WTC11 (cell line): Measurements from ENCODE around the gene OR2A7. TPM values are rescaled to one million over a fixed set of nuclear protein-coding genes. Genes with fewer than 3 reads are reported as not detected.
"Not testable (repeated sequence)": the region's sequence is repeated elsewhere in the genome, so short reads cannot be mapped to it uniquely, and the experiment has no call there.

ENCODE experiments used
- ATAC-seq: fragments of 200-7000 bp; cut with Tn5 transposase; 2 replicates; pipeline ENCODE4 v1.10.0; 2021; ENCODE audit warnings: mild to moderate bottlenecking, moderate library complexity
- CTCF ChIA-PET: fragments of 300-600 bp; sonication (Branson Sonifier 250); formaldehyde crosslinking; loops from one replicate; lab custom pipeline; 2021; ENCODE audit warnings: antibody characterized with exemption; lab: Charles Lee
- POLR2A ChIA-PET: fragments of 350-600 bp; sonication (Branson Sonifier 250); formaldehyde crosslinking; loops from one replicate; lab custom pipeline; 2021; ENCODE audit warnings: antibody characterized with exemption; lab: Charles Lee
- DNase-seq: peaks from one replicate; pipeline ENCODE4 v3.0.0; 2021; ENCODE audit warnings: low spot score
- H3K27ac Mint-ChIP-seq: 2 replicates; pipeline ENCODE4 v1.8.0; 2021; ENCODE audit warnings: mixed read lengths
- H3K27me3 Mint-ChIP-seq: 2 replicates; pipeline ENCODE4 v1.8.0; 2021; ENCODE audit warnings: low read depth, mild to moderate bottlenecking, moderate library complexity, mixed read lengths
- H3K36me3 Mint-ChIP-seq: 2 replicates; pipeline ENCODE4 v1.8.0; 2021; ENCODE audit warnings: mixed read lengths
- H3K4me1 Mint-ChIP-seq: 2 replicates; pipeline ENCODE4 v1.8.0; 2022; ENCODE audit warnings: mixed read lengths
- H3K4me3 Mint-ChIP-seq: 2 replicates; pipeline ENCODE4 v1.8.0; 2021; ENCODE audit warnings: mild to moderate bottlenecking, moderate library complexity, mixed read lengths
- H3K9me3 Mint-ChIP-seq: 2 replicates; pipeline ENCODE4 v1.8.0; 2021; ENCODE audit warnings: mixed read lengths
- total RNA-seq: library from RNA; stranded (reverse); gene quantifications from 3 replicates; pipeline ENCODE4 v1.2.3, GENCODE V29; 2021

Gene OR2A7
- total RNA-seq, 1 experiment from 2014 or later, result 6.3 TPM

- H3K9me3 Mint-ChIP-seq, DNase-seq, ATAC-seq, H3K36me3 Mint-ChIP-seq, H3K4me3 Mint-ChIP-seq, POLR2A ChIA-PET, H3K27me3 Mint-ChIP-seq, H3K27ac Mint-ChIP-seq, H3K4me1 Mint-ChIP-seq, CTCF ChIA-PET: not testable (repeated sequence)
Observed at GRCh38 chr7:144223675-144224074, 40.9 kb downstream of the OR2A7 start.

- H3K36me3 Mint-ChIP-seq, H3K9me3 Mint-ChIP-seq, H3K4me3 Mint-ChIP-seq, CTCF ChIA-PET, H3K27me3 Mint-ChIP-seq, DNase-seq, POLR2A ChIA-PET, H3K27ac Mint-ChIP-seq, H3K4me1 Mint-ChIP-seq, ATAC-seq: not testable (repeated sequence)
Observed at GRCh38 chr7:144220531-144220930, 44.1 kb downstream of the OR2A7 start.

GRCh38 chr7:144219149-144219548, 45.4 kb downstream of the OR2A7 start:
- H3K4me1 Mint-ChIP-seq, H3K27me3 Mint-ChIP-seq, H3K36me3 Mint-ChIP-seq, H3K27ac Mint-ChIP-seq, POLR2A ChIA-PET, H3K9me3 Mint-ChIP-seq, DNase-seq, H3K4me3 Mint-ChIP-seq: not testable (repeated sequence)
- CTCF ChIA-PET, result interaction anchor here (0.6 kb wide), 1 partner anchor 113 kb away, joined by 4 read pairs; no protein-coding TSS in a partner anchor
- peak; percentile 20 for ATAC-seq

GRCh38 chr7:144218581-144218980, 46.0 kb downstream of the OR2A7 start:
- peak; percentile 34 for ATAC-seq
- CTCF ChIA-PET, result interaction anchor here (0.6 kb wide), 1 partner anchor 113 kb away, joined by 4 read pairs; no protein-coding TSS in a partner anchor
- H3K4me1 Mint-ChIP-seq, POLR2A ChIA-PET, H3K36me3 Mint-ChIP-seq, DNase-seq, H3K9me3 Mint-ChIP-seq, H3K4me3 Mint-ChIP-seq, H3K27me3 Mint-ChIP-seq: not testable (repeated sequence)
- H3K27ac Mint-ChIP-seq, result peak overlapping the region; percentile 27; the same call in 1 of the 2 replicates

GRCh38 chr7:144217200-144217599, 47.4 kb downstream of the OR2A7 start:
- POLR2A ChIA-PET, result not testable (repeated sequence)

More at GRCh38 chr7:144217200-144217599, 47.4 kb downstream of the OR2A7 start:
- H3K4me1 Mint-ChIP-seq, CTCF ChIA-PET, DNase-seq, H3K4me3 Mint-ChIP-seq, H3K27ac Mint-ChIP-seq, H3K9me3 Mint-ChIP-seq, H3K27me3 Mint-ChIP-seq, H3K36me3 Mint-ChIP-seq, ATAC-seq: not testable (repeated sequence)

Other genes starting within 250 kb of the OR2A7 start
- gene OR2A5, start 215.8 kb downstream of the OR2A7 start, total RNA-seq, result not detected in 3 replicates
- not detected in 3 replicates for gene OR2A25, start 195.0 kb downstream of the OR2A7 start, total RNA-seq
- not detected in 3 replicates for gene OR2A12, start 178.5 kb downstream of the OR2A7 start, total RNA-seq
- gene OR2A2, start 155.2 kb downstream of the OR2A7 start, total RNA-seq, result not detected in 3 replicates
- gene OR2A14, start 141.6 kb downstream of the OR2A7 start, total RNA-seq, result not detected in 3 replicates
- 18.3 to 23.3 TPM (median 20.9 TPM) in 3 replicates for gene CTAGE4, start 81.3 kb downstream of the OR2A7 start, total RNA-seq
- gene ARHGEF35, start 69.0 kb downstream of the OR2A7 start, total RNA-seq, result 28.1 to 39.2 TPM (median 37.0 TPM) in 3 replicates
- gene OR2A42, start 25.2 kb downstream of the OR2A7 start, total RNA-seq, result 0.20 to 0.37 TPM (median 0.27 TPM) in 3 replicates
- 5.6 to 8.4 TPM (median 7.9 TPM) in 3 replicates for gene CTAGE8, start 4.5 kb upstream of the OR2A7 start, total RNA-seq
- gene OR2A1, start 47.6 kb upstream of the OR2A7 start, total RNA-seq, result 0.15 to 0.27 TPM in 2 of 3 replicates, not detected in the other
- 80.1 to 115 TPM (median 104 TPM) in 3 replicates for gene ARHGEF5, start 90.6 kb upstream of the OR2A7 start, total RNA-seq
- gene NOBOX, start 138.9 kb upstream of the OR2A7 start, total RNA-seq, result not detected in 3 replicates